Measurements from ENCODE around the gene ATF4. TPM values are rescaled to one million over a fixed set of nuclear protein-coding genes. Genes with fewer than 3 reads are reported as not detected.
A peak's percentile ranks its signal among the peaks of the same experiment; 100 is the strongest.

The ATF4 gene
- polyA plus RNA-seq, 1 donor from 2014 or later, result 394 TPM

GRCh38 chr22:39489094-39490068 is 31.0 kb upstream of the ATF4 start:
- H3K27ac ChIP-seq (ENCODE audit: low read length), result no peak overlapping the region
- no peak overlapping the region for H2AFZ ChIP-seq (ENCODE audit: low read depth, low read length)
- no peaks in the 10 kb centered on the region for H3K79me2 ChIP-seq (replicated peaks; ENCODE audit: insufficient read depth, low read length)
- no peaks in the 10 kb centered on the region for H3K9me2 ChIP-seq (ENCODE audit: insufficient read depth, low read length)
- H3K27me3 ChIP-seq (ENCODE audit: insufficient read depth, low read depth, low read length), result no peaks in the 10 kb centered on the region
- no peaks in the 10 kb centered on the region for H4K20me1 ChIP-seq (ENCODE audit: insufficient read depth)
- no peak overlapping the region for H3K9ac ChIP-seq (ENCODE audit: low read length)
- H3F3A ChIP-seq (ENCODE audit: insufficient read depth, low read length, poor library complexity, severe bottlenecking), result no peaks in the 10 kb centered on the region
- H3K9me3 ChIP-seq (ENCODE audit: low read length), result no peaks in the 10 kb centered on the region
- no peak overlapping the region for H3K4me3 ChIP-seq (ENCODE audit: low read length)
- no peak overlapping the region for H3K4me2 ChIP-seq (ENCODE audit: low read length)
- no peaks in the 10 kb centered on the region for H3K36me3 ChIP-seq (ENCODE audit: insufficient read depth, low read length)
- no peak for TF ChIP-seq EP300 (conservative IDR thresholded peaks at IDR 0.05; ENCODE audit: poor library complexity, severe bottlenecking)
- TF ChIP-seq SMC3 (conservative IDR thresholded peaks at IDR 0.05; ENCODE audit: poor library complexity), result no peak

GRCh38 chr22:39490135-39490798 is 30.1 kb upstream of the ATF4 start:
- TF ChIP-seq MXI1 (conservative IDR thresholded peaks at IDR 0.05; ENCODE audit: poor library complexity, severe bottlenecking) (peak; percentile 36), EZH2 (IDR thresholded peaks at IDR 0.05; ENCODE audit: borderline replicate concordance, insufficient read depth, low read length, poor library complexity, severe bottlenecking) (no peak), TAF1 (IDR thresholded peaks at IDR 0.05; ENCODE audit: low read depth) (no peak), REST (IDR thresholded peaks at IDR 0.05; ENCODE audit: borderline replicate concordance) (no peak), EP300 (conservative IDR thresholded peaks at IDR 0.05; ENCODE audit: poor library complexity, severe bottlenecking) (no peak), CTCF (IDR thresholded peaks at IDR 0.05; ENCODE audit: poor library complexity, severe bottlenecking) (no peak), POLR2AphosphoS5 (IDR thresholded peaks at IDR 0.05) (no peak)
- H3K4me3 ChIP-seq (ENCODE audit: low read length), result no peak overlapping the region
- no peaks in the 10 kb centered on the region for H3K9me3 ChIP-seq (ENCODE audit: low read length)
- H3K27me3 ChIP-seq (ENCODE audit: insufficient read depth, low read depth, low read length), result no peaks in the 10 kb centered on the region
- no peak overlapping the region for H2AFZ ChIP-seq (ENCODE audit: low read depth, low read length)
- H3K36me3 ChIP-seq (ENCODE audit: insufficient read depth, low read length), result no peaks in the 10 kb centered on the region
- H3K9ac ChIP-seq (ENCODE audit: low read length), result no peak overlapping the region
- no peaks in the 10 kb centered on the region for H3F3A ChIP-seq (ENCODE audit: insufficient read depth, low read length, poor library complexity, severe bottlenecking)
- no peaks in the 10 kb centered on the region for H4K20me1 ChIP-seq (ENCODE audit: insufficient read depth)
- no peak overlapping the region for H3K27ac ChIP-seq (ENCODE audit: low read length)
- no peak overlapping the region for H3K4me2 ChIP-seq (ENCODE audit: low read length)
- H3K9me2 ChIP-seq (ENCODE audit: insufficient read depth, low read length), result no peaks in the 10 kb centered on the region
- H3K79me2 ChIP-seq (replicated peaks; ENCODE audit: insufficient read depth, low read length), result no peaks in the 10 kb centered on the region
